ENCODE data around the gene MPDZ. TPM values are rescaled to one million over a fixed set of nuclear protein-coding genes. Genes with fewer than 3 reads are reported as not detected.

Gene MPDZ
- total and polyA plus RNA-seq, 2 experiments from 2014 or later: 33.0 to 43.1 TPM

DNA sequence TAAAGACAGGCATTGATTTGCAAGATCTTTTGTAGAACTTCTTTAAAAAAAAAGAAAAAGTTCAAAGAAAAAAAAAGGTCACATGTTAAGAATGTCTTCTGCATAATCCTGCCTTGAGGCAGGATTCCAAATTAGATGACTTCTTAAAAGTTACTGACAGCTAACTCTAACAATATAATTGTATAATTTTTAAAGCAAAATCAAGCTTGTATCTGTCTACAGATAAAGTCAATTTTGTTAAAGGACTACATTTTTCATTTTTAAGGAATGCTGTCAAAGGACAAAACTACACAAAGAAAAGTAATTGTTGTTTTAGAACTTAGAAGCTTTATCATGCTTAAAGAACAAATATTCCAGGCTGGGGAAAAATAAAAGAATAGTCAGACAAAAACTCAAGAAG lies 57.8 kb downstream of the MPDZ start (continued):
- TF ChIP-seq, protein P1, sequence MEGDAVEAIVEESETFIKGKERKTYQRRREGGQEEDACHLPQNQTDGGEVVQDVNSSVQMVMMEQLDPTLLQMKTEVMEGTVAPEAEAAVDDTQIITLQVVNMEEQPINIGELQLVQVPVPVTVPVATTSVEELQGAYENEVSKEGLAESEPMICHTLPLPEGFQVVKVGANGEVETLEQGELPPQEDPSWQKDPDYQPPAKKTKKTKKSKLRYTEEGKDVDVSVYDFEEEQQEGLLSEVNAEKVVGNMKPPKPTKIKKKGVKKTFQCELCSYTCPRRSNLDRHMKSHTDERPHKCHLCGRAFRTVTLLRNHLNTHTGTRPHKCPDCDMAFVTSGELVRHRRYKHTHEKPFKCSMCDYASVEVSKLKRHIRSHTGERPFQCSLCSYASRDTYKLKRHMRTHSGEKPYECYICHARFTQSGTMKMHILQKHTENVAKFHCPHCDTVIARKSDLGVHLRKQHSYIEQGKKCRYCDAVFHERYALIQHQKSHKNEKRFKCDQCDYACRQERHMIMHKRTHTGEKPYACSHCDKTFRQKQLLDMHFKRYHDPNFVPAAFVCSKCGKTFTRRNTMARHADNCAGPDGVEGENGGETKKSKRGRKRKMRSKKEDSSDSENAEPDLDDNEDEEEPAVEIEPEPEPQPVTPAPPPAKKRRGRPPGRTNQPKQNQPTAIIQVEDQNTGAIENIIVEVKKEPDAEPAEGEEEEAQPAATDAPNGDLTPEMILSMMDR (conservative IDR thresholded peaks at IDR 0.05; ENCODE audit: low read depth in 2 of 2): no peak
- TF ChIP-seq EZH2phosphoT487 (IDR thresholded peaks at IDR 0.05; ENCODE audit: unreplicated experiment) (no peak), JUNB (IDR thresholded peaks at IDR 0.05; ENCODE audit: unreplicated experiment) (no peak), ZNF331 (CRISPR knock-in tag; IDR thresholded peaks at IDR 0.05; ENCODE audit: low read depth) (no peak), EZH2 (IDR thresholded peaks at IDR 0.05; ENCODE audit: low read depth, unreplicated experiment) (no peak)
- TF ChIP-seq, protein P2, sequence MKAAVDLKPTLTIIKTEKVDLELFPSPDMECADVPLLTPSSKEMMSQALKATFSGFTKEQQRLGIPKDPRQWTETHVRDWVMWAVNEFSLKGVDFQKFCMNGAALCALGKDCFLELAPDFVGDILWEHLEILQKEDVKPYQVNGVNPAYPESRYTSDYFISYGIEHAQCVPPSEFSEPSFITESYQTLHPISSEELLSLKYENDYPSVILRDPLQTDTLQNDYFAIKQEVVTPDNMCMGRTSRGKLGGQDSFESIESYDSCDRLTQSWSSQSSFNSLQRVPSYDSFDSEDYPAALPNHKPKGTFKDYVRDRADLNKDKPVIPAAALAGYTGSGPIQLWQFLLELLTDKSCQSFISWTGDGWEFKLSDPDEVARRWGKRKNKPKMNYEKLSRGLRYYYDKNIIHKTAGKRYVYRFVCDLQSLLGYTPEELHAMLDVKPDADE (IDR thresholded peaks at IDR 0.05): no peak

DNA sequence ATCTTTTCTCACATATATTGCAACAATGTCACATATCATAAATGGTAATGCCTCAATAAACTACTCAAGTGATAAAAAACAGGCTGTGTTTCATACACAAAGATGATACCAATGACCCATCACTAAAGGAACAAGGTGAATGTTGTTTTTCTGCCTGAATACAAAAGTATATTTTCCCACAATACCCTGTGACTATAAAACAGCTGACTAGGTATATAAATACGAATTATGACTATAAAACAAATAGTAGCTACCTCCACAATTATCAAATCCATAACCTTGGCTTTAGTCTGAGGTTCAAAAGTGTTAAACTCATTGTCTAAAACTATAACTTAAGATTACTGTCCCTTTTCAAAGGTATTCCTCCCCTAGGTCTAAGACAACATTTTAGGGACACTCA lies 58.7 kb downstream of the MPDZ start:
- no peaks in the 10 kb centered on the region for H3K27me3 ChIP-seq (ENCODE audit: insufficient read depth)
- no peak overlapping the region for H3K27ac ChIP-seq (ENCODE audit: low read depth)
- no peaks in the 10 kb centered on the region for H3K9me2 ChIP-seq (ENCODE audit: insufficient read depth)
- peaks cover 14% of the 10 kb centered on the region; the same call in 1 of the 3 replicates for H3K36me3 Mint-ChIP-seq (ENCODE audit: low read depth)
- H3K4me2 ChIP-seq: no peak overlapping the region
- H3K27ac Mint-ChIP-seq: no peak overlapping the region; the same call in 1 of the 2 replicates
- TF ChIP-seq EZH2 (IDR thresholded peaks at IDR 0.05; ENCODE audit: low read depth, unreplicated experiment) (no peak), EZH2phosphoT487 (IDR thresholded peaks at IDR 0.05; ENCODE audit: unreplicated experiment) (no peak), NANOG (IDR thresholded peaks at IDR 0.05; ENCODE audit: borderline replicate concordance) (no peak), ZNF114 (CRISPR knock-in tag; IDR thresholded peaks at IDR 0.05) (no peak)
- TF ChIP-seq, protein P3, sequence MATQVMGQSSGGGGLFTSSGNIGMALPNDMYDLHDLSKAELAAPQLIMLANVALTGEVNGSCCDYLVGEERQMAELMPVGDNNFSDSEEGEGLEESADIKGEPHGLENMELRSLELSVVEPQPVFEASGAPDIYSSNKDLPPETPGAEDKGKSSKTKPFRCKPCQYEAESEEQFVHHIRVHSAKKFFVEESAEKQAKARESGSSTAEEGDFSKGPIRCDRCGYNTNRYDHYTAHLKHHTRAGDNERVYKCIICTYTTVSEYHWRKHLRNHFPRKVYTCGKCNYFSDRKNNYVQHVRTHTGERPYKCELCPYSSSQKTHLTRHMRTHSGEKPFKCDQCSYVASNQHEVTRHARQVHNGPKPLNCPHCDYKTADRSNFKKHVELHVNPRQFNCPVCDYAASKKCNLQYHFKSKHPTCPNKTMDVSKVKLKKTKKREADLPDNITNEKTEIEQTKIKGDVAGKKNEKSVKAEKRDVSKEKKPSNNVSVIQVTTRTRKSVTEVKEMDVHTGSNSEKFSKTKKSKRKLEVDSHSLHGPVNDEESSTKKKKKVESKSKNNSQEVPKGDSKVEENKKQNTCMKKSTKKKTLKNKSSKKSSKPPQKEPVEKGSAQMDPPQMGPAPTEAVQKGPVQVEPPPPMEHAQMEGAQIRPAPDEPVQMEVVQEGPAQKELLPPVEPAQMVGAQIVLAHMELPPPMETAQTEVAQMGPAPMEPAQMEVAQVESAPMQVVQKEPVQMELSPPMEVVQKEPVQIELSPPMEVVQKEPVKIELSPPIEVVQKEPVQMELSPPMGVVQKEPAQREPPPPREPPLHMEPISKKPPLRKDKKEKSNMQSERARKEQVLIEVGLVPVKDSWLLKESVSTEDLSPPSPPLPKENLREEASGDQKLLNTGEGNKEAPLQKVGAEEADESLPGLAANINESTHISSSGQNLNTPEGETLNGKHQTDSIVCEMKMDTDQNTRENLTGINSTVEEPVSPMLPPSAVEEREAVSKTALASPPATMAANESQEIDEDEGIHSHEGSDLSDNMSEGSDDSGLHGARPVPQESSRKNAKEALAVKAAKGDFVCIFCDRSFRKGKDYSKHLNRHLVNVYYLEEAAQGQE (IDR thresholded peaks at IDR 0.05; ENCODE audit: unreplicated experiment): no peak
- TF ChIP-seq, protein P2 (IDR thresholded peaks at IDR 0.05): no peak
- no peaks in the 10 kb centered on the region for H3K79me2 ChIP-seq (replicated peaks; ENCODE audit: insufficient read depth)
- H3K4me3 ChIP-seq: no peak overlapping the region
- DNase-seq (ENCODE audit: low spot score) (no peak), ATAC-seq (no peak)
- no peaks in the 10 kb centered on the region for H4K20me1 ChIP-seq (replicated peaks; ENCODE audit: insufficient read depth)
- H3K27me3 Mint-ChIP-seq (ENCODE audit: insufficient read depth, low read depth, poor library complexity): no peaks in the 10 kb centered on the region
- no peak overlapping the region for H3K4me3 Mint-ChIP-seq
- no peaks in the 10 kb centered on the region for H3F3A ChIP-seq (replicated peaks; ENCODE audit: low read depth)
- H3K4me1 Mint-ChIP-seq: no peaks in the 10 kb centered on the region
- H3K9me3 Mint-ChIP-seq: no peaks in the 10 kb centered on the region
- H3K36me3 ChIP-seq (ENCODE audit: insufficient read depth): no peaks in the 10 kb centered on the region
- H3K4me1 ChIP-seq (ENCODE audit: insufficient read depth): no peaks in the 10 kb centered on the region
- no peak overlapping the region for H2AFZ ChIP-seq

Data from GM23338 (cell line).